ENCODE data around the gene PDHA2.

DNA sequence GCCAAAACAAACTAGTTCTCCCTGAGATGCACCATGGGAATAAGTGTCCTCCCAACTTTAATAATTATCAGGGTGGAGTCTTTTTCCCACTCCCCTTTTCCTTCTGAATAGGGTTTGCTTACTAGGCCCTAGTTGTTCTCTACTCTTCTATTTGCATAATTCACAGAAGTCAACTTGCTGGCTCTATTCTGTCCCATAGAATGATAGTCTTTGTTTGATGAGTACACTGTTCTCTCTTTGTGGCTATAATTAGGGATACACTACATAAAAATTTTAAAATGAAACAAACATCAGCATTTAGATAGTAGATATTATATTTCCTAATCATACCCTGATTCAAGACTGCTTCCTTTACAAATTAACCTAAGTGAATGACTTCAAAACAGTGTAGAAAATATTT, 10.3 kb downstream of the PDHA2 start:
- TF ChIP-seq, protein P1, sequence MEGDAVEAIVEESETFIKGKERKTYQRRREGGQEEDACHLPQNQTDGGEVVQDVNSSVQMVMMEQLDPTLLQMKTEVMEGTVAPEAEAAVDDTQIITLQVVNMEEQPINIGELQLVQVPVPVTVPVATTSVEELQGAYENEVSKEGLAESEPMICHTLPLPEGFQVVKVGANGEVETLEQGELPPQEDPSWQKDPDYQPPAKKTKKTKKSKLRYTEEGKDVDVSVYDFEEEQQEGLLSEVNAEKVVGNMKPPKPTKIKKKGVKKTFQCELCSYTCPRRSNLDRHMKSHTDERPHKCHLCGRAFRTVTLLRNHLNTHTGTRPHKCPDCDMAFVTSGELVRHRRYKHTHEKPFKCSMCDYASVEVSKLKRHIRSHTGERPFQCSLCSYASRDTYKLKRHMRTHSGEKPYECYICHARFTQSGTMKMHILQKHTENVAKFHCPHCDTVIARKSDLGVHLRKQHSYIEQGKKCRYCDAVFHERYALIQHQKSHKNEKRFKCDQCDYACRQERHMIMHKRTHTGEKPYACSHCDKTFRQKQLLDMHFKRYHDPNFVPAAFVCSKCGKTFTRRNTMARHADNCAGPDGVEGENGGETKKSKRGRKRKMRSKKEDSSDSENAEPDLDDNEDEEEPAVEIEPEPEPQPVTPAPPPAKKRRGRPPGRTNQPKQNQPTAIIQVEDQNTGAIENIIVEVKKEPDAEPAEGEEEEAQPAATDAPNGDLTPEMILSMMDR (conservative IDR thresholded peaks at IDR 0.05) = no peak
- TF ChIP-seq EZH2 (IDR thresholded peaks at IDR 0.05; ENCODE audit: low read depth) = no peak

Data from PC-9 (cell line).